ENCODE data around the gene TYW1B.
A peak's percentile ranks its signal among the peaks of the same experiment; 100 is the strongest.
"Not testable (repeated sequence)": the region's sequence is repeated elsewhere in the genome, so short reads cannot be mapped to it uniquely, and the experiment has no call there.

Gene TYW1B

DNA sequence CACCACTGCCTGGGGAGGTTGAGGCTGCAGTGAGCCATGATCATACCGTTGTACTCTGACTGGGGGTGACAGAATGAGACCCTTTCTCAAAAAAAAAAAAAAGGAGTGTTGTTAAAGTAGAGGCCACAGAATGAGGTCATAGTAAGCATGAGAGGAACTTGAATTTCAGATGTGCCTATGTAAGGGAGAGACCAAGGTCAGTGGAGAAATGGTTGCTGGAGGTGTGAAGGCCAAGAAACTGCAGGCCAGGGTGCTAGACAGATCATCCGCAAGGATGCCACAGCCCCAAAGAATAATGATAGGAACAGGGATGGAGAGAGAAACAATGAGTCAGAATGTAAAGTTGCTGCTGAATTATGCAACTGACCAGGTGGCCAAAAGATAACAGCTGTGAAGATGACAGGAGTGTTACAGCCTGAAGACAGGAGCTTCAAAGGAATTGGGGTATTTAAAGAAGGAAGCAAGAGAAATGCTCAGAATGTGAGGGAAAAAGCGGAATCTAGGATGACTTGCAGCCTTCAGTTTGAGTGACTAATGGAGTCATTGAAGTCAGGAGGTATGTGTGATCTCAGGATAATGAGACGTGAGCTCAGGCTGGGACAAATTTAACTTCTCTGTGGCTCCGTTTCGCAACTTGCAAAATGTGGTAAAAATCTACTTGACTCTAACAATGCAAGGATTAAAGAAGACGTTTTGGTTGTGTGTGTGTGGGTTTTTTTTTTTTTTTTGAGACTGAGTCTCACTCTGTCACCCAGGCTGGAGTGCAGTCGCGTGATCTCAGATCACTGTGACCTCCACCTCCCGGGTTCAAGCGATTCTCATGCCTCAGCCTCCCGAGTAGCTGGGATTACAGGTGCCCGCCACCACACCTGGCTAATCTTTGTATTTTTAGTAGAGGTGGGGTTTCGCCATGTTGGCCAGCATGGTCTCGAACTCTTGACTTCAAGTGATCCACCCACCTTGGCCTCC, 22.2 kb downstream of the TYW1B start:
- H3K4me3 ChIP-seq (replicated peaks in 1 of 2; ENCODE audit: low read depth in 2 of 2, low read length in 2 of 2), result no peak overlapping the region
- DNase-seq (ENCODE audit: low read depth in 2 of 2), result peak; percentile 50 to 82
- TF ChIP-seq, protein P1, sequence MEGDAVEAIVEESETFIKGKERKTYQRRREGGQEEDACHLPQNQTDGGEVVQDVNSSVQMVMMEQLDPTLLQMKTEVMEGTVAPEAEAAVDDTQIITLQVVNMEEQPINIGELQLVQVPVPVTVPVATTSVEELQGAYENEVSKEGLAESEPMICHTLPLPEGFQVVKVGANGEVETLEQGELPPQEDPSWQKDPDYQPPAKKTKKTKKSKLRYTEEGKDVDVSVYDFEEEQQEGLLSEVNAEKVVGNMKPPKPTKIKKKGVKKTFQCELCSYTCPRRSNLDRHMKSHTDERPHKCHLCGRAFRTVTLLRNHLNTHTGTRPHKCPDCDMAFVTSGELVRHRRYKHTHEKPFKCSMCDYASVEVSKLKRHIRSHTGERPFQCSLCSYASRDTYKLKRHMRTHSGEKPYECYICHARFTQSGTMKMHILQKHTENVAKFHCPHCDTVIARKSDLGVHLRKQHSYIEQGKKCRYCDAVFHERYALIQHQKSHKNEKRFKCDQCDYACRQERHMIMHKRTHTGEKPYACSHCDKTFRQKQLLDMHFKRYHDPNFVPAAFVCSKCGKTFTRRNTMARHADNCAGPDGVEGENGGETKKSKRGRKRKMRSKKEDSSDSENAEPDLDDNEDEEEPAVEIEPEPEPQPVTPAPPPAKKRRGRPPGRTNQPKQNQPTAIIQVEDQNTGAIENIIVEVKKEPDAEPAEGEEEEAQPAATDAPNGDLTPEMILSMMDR (IDR thresholded peaks at IDR 0.05; ENCODE audit: low read depth, low read length), result no peak

DNA sequence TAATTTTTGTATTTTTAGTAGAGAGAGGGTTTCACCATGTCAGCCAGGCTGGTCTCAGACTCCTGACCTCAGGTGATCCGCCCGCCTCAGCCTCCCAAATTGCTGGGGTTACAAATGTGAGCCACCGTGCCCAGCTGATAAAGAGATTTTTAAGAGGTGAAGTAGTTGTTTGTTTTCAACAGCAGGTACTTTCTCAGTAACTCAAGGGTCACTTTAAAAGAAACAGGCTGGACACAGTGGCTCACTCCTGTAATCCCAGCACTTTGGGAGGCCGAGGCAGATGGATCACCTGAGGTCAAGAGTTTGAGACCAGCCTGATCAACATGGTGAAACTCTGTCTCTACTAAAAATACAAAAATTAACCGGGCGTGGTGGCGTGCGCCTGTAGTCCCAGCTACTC, 24.2 kb downstream of the TYW1B start:
- not testable (repeated sequence) for H3K4me3 ChIP-seq (replicated peaks in 1 of 2; ENCODE audit: low read depth in 2 of 2, low read length in 2 of 2)

DNA sequence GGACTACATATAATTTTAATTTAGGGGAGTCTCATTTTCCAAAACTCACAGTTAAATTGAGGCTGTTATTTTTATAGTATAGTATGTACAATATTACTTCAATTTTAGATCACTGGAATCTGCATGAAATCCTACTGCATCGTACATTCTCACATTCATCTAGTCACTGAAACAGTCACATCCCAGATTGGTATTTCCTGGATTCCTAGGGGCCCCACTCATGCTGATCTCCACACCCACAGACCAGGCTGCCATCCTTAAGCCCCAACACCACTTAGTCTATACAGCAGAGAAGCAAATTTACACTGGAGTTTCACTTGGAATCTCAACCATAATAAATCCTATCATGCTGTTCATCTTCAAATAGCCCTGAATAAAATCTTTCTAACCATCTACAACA, 26.4 kb downstream of the TYW1B start:
- not testable (repeated sequence) for H3K4me3 ChIP-seq (replicated peaks in 1 of 2; ENCODE audit: low read depth in 2 of 2, low read length in 2 of 2)
- DNase-seq (ENCODE audit: low read depth in 2 of 2), result peak; percentile 44 to 65

More for the DNA sequence above, 24.2 kb downstream of the TYW1B start:
- not testable (repeated sequence) for DNase-seq (ENCODE audit: low read depth in 2 of 2)

DNA sequence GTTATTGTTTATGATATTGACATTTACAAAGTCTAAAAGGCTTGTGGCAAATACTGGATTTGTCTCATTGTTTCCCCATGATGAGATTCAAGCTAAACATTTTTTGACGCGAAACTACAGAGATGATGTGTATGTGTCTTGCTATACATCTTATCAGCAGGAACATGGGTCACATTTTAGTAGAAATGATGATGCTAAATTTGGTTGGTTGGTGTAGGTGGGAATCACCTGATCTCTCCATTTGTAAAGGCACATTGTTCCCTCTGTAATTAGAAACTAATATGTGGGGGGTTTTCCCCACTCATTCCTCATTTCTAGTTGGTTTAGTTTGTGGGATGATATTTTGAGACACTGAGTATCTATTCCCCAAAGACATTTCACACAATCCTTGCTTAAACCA, 32.6 kb downstream of the TYW1B start:
- DNase-seq (ENCODE audit: low read depth in 2 of 2), result not testable (repeated sequence)

DNA sequence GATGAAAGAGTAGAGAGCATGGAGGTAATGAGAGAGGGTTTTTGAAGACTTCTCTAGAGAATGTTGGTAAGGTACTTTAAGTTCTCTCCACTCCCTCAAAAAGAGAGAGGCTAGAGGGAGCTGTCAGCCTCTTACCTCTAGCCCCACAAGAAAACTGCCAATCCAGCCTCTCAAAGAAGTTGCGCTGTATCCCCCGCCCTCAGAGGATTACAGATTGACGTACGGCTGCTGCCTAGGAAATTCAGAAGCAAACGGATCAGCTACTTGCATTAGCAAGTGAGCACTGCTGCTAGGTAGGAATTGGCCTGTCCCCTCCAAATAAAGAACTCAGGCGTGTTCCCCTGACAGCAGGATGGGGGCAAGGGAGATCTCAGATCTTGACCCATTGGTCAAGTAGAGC, 34.2 kb downstream of the TYW1B start:
- TF ChIP-seq, protein P1 (IDR thresholded peaks at IDR 0.05; ENCODE audit: low read depth, low read length), result no peak
- DNase-seq (ENCODE audit: low read depth in 2 of 2), result no peak
- H3K4me3 ChIP-seq (replicated peaks in 1 of 2; ENCODE audit: low read depth in 2 of 2, low read length in 2 of 2), result no peak overlapping the region

More for the DNA sequence above, 32.6 kb downstream of the TYW1B start:
- not testable (repeated sequence) for H3K4me3 ChIP-seq (replicated peaks in 1 of 2; ENCODE audit: low read depth in 2 of 2, low read length in 2 of 2)

DNA sequence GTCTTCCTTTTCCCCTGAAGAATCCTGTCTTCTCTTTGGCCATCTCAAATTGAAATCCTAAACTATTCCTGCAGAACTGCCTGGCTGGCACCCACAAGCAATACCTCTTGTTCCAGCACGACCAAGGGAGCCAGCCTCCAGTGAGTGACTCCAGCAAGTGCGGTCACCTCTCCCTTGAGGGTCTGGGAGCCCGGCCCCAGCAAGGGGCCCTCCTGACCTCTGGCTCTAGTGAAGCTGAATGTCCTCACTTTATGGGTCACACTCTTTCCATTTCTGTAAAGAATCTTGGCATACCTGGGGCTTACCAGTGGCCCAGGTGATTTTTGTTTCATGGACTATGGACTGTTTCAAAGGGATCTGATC, 37.3 kb downstream of the TYW1B start:
- H3K4me3 ChIP-seq (replicated peaks in 1 of 2; ENCODE audit: low read depth in 2 of 2, low read length in 2 of 2); DNase-seq (ENCODE audit: low read depth in 2 of 2): not testable (repeated sequence)

DNA sequence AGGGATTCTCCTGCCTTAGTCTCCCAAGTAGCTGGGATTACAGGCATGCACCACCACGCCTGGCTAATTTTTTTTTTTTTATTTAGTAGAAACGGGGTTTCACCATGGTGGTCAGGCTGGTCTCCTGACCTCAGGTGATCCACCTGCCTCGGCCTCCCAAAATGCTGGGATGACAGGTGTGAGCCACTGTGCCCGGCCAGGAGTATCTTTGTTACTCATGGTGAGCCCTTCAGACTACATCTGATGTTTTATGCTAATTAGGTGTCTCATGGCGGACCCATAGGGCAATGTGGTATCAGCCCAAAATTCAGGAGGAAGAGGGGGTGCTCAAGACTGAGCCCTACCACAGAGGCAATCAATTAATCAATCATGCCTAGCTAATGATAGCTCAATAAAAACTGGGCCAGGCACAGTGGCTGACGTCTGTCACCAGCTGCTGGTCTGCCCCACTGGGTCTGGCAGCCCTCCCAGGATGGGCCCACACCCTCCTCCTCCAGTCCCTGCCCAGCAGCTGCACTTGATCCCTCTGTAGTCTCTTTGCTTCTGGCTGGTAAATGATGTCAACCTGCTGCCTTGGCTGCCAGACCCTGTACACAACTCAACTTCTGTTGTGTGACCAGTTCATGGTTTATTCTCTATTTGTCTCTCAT, 37.8 kb downstream of the TYW1B start:
- H3K4me3 ChIP-seq (replicated peaks in 1 of 2; ENCODE audit: low read depth in 2 of 2, low read length in 2 of 2); DNase-seq (ENCODE audit: low read depth in 2 of 2): not testable (repeated sequence)

DNA sequence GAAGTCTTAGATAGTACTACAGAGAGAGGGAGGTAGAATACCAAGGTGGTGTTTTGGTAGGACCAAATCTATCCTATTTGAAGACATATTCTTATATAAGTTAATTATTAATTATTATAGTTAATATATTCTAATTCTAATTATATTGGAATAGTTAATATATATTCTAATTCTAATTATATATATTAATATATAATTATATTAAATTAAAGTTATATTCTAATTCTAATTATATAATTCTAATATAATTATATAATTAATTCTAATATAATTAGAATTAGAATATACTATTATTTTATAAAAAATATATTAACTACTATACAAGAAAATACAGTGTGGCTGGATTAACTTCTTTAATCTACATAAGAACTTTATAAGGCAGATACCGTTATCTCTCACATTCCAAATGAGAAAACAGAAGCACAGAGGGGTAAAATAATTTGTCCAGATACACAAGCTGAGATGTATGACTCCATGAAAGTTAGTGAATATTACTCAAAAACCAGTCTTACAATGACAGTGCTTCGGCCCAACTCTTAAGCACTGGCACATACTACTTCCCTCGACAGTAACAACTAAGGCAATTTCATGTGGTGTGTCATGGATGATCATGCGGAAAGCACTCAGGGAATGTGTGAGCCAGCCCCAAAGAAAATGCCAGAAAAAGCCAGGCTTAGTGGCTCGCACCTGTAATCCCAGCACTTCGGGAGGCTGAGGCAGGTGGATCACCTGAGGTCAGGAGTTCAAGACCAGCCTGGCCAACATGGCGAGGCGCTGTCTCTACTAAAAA, 42.6 kb downstream of the TYW1B start:
- TF ChIP-seq, protein P1 (IDR thresholded peaks at IDR 0.05; ENCODE audit: low read depth, low read length), result no peak
- H3K4me3 ChIP-seq (replicated peaks in 1 of 2; ENCODE audit: low read depth in 2 of 2, low read length in 2 of 2), result no peak overlapping the region
- DNase-seq (ENCODE audit: low read depth in 2 of 2), result peak in 1 of 2 donors; percentile 74

DNA sequence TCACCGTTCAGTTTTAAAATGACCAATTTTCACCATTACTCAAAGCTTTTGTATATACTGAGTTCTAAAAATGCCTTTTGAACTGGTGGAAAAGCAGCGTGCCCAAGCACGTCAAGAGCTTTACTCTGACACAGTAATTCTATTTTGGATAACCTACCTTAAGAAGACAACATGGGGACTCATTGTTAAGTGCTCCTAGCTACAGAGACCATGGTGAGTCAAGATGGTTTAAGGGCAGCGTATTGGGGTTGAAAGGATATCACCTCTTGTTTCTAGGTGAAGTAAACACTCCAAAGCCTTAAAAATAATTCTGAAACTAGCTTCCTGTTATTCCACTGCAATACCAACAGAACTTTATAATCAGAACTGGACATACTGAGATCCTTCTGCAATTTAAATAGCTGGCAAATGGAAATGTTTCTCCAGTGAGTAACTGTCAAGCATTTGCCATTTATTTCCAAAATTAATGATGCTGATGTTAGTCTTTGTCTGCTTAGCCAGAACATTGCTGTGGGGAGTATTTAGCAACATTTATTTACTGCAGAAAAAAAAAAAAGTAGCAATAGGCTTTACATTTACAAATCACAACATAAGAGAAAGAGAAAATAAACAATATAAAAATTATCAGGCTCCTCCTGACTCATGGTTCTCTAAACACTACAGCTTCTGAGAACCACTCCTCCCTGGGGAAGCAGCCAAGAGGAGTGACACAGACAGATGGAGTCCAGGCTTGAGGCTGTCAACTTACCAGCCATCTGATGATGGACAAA, 44.2 kb downstream of the TYW1B start:
- DNase-seq (ENCODE audit: low read depth in 2 of 2), result peak; percentile 70 to 82
- not testable (repeated sequence) for H3K4me3 ChIP-seq (replicated peaks in 1 of 2; ENCODE audit: low read depth in 2 of 2, low read length in 2 of 2)
